OCI-LY7 (cell line): ENCODE data around the gene RGS4. TPM values are rescaled to one million over a fixed set of nuclear protein-coding genes. Genes with fewer than 3 reads are reported as not detected.

ENCODE experiments used
- BruUV-seq: library from RNA; stranded (reverse); fragments of 400-500 nt; replicated peaks from 2 replicates; lab custom pipeline; 2021; lab: Mats Ljungman, UMichigan
- CTCF ChIA-PET: fragments of 300-600 bp; sonication (Branson Sonifier 250); formaldehyde crosslinking; loops from one replicate; lab custom pipeline; 2022; ENCODE audit warnings: antibody characterized with exemption; ENCODE audit not compliant: unreplicated experiment; lab: Charles Lee
- POLR2A ChIA-PET: fragments of 300-600 bp; sonication (Branson Sonifier 250); formaldehyde crosslinking; loops from one replicate; lab custom pipeline; 2022; ENCODE audit warnings: antibody characterized with exemption; lab: Charles Lee
- DNase-seq: peaks from one replicate; pipeline ENCODE4 v3.0.0-alpha.2; 2015; ENCODE audit warnings: low spot score
- H2AFZ ChIP-seq: fragments of 200-600 bp; sonication (generic), shearing (Covaris generic); 2 replicates; pipeline ENCODE4 v1.6.1; 2014; ENCODE audit warnings: mild to moderate bottlenecking, antibody characterized with exemption, low read length, moderate library complexity
- H3K27ac ChIP-seq: fragments of 200-600 bp; sonication (generic); 2 replicates; pipeline ENCODE4 v1.5.1; 2014; ENCODE audit warnings: mixed run types, low read depth, mild to moderate bottlenecking, moderate library complexity, low read length, inconsistent platforms; ENCODE audit not compliant: poor library complexity, severe bottlenecking
- H3K36me3 ChIP-seq: fragments of 200-600 bp; sonication (generic); 2 replicates; pipeline ENCODE4 v1.6.1; 2014; ENCODE audit warnings: mild to moderate bottlenecking, antibody characterized with exemption, low read length, moderate library complexity, mixed read lengths; ENCODE audit not compliant: insufficient read depth
- H3K4me1 ChIP-seq: fragments of 200-600 bp; sonication (generic); 2 replicates; pipeline ENCODE4 v1.5.1; 2014; ENCODE audit warnings: mild to moderate bottlenecking, low read length; ENCODE audit not compliant: insufficient read depth, poor library complexity, severe bottlenecking
- H3K4me2 ChIP-seq: fragments of 200-600 bp; sonication (generic); 2 replicates; pipeline ENCODE4 v1.6.1; 2014; ENCODE audit warnings: mild to moderate bottlenecking, low read length
- H3K4me3 ChIP-seq: fragments of 200-600 bp; sonication (generic); 2 replicates; pipeline ENCODE4 v1.5.1; 2014; ENCODE audit warnings: mild to moderate bottlenecking, low read depth, low read length; ENCODE audit not compliant: poor library complexity, severe bottlenecking
- H3K79me2 ChIP-seq: fragments of 200-600 bp; sonication (generic); 2 replicates; pipeline ENCODE4 v1.6.1; 2016; ENCODE audit warnings: low read depth, mild to moderate bottlenecking, low read length, moderate library complexity, mixed read lengths; ENCODE audit not compliant: insufficient read depth
- H3K9me2 ChIP-seq: fragments of 200-600 bp; sonication (generic); 2 replicates; pipeline ENCODE4 v1.6.1; 2016; ENCODE audit warnings: mild to moderate bottlenecking, low read length, mixed read lengths; ENCODE audit not compliant: insufficient read depth
- H3K9me3 ChIP-seq: fragments of 200-600 bp; sonication (generic); 2 replicates; pipeline ENCODE4 v1.6.1; 2014; ENCODE audit warnings: mild to moderate bottlenecking, mixed run types, low read length, mixed read lengths
- H4K20me1 ChIP-seq: fragments of 200-600 bp; sonication (generic); 2 replicates; pipeline ENCODE4 v1.6.1; 2014; ENCODE audit warnings: mild to moderate bottlenecking, antibody characterized with exemption, low read length, moderate library complexity, mixed read lengths; ENCODE audit not compliant: insufficient read depth
- CTCF ChIP-seq: fragments of 200-600 bp; sonication (generic); conservative IDR thresholded peaks from 2 replicates; pipeline ENCODE4 v1.5.1; 2014; ENCODE audit warnings: mild to moderate bottlenecking, antibody characterized with exemption, low read length, moderate library complexity, mixed read lengths
- EZH2phosphoT487 ChIP-seq: fragments of 200-600 bp; sonication (generic); IDR thresholded peaks from 2 replicates; pipeline ENCODE4 v1.6.1; 2018; ENCODE audit warnings: low read depth, borderline replicate concordance, mild to moderate bottlenecking, mixed run types, antibody characterized with exemption, low read length, moderate library complexity, mixed read lengths
- intact Hi-C: fragments of 100-400 bp; cut with micrococcal nuclease; formaldehyde crosslinking; loops from one replicate; pipeline ENCODE4 v1.10.0; 2022; ENCODE audit not compliant: unreplicated experiment
- total RNA-seq, 2 experiments: library from RNA; depleted of rRNA in 1 of 2; stranded (reverse); fragments of >200 nt in 1 of 2; shearing (Covaris generic) in 1 of 2; gene quantifications; 2 replicates each; pipeline ENCODE4 v1.2.3, GENCODE V29; 2014 to 2022

Gene RGS4
- total RNA-seq, 2 experiments from 2014 or later = not detected

- no peak for DNase-seq
- no peak overlapping the region for H3K4me3 ChIP-seq
- no peaks in the 10 kb centered on the region for H4K20me1 ChIP-seq
- no peak overlapping the region for H3K4me2 ChIP-seq
- no peak overlapping the region for H2AFZ ChIP-seq
- TF ChIP-seq EZH2phosphoT487 (no peak), CTCF (no peak)
- no peaks in the 10 kb centered on the region for H3K36me3 ChIP-seq
- no TSS peak for BruUV-seq
- H3K9me2 ChIP-seq = no peaks in the 10 kb centered on the region
- no peak overlapping the region for H3K27ac ChIP-seq
- no peaks in the 10 kb centered on the region for H3K9me3 ChIP-seq
- H3K79me2 ChIP-seq = no peaks in the 10 kb centered on the region
- intact Hi-C loops = no loop called here
- CTCF ChIA-PET = no interaction called here
- POLR2A ChIA-PET = no interaction called here
- H3K4me1 ChIP-seq = no peaks in the 10 kb centered on the region
These were observed 13.8 kb downstream of the RGS4 start for GRCh38 chr1:163082971-163083370.

GRCh38 chr1:163083690-163084089, 14.5 kb downstream of the RGS4 start:
- no TSS peak for BruUV-seq
- intact Hi-C loops = no loop called here
- Histone ChIP-seq H3K4me2 (no peak overlapping the region), H2AFZ (no peak overlapping the region), H3K4me3 (no peak overlapping the region), H3K9me2 (no peaks in the 10 kb centered on the region), H3K9me3 (no peaks in the 10 kb centered on the region), H3K27ac (no peak overlapping the region), H3K36me3 (no peaks in the 10 kb centered on the region), H3K79me2 (no peaks in the 10 kb centered on the region), H3K4me1 (no peaks in the 10 kb centered on the region), H4K20me1 (no peaks in the 10 kb centered on the region)
- ChIA-PET CTCF (no interaction called here), POLR2A (no interaction called here)
- no peak for DNase-seq
- no peak for TF ChIP-seq EZH2phosphoT487
- no peak for TF ChIP-seq CTCF

GRCh38 chr1:163084330-163084729, 15.2 kb downstream of the RGS4 start:
- no peak for TF ChIP-seq CTCF
- TF ChIP-seq EZH2phosphoT487 = no peak
- intact Hi-C loops = no loop called here
- POLR2A ChIA-PET = no interaction called here
- Histone ChIP-seq H3K36me3 (no peaks in the 10 kb centered on the region), H2AFZ (no peak overlapping the region), H3K4me1 (no peaks in the 10 kb centered on the region), H3K9me2 (no peaks in the 10 kb centered on the region), H3K4me2 (no peak overlapping the region), H3K27ac (no peak overlapping the region), H3K4me3 (no peak overlapping the region), H3K9me3 (no peaks in the 10 kb centered on the region), H4K20me1 (no peaks in the 10 kb centered on the region), H3K79me2 (no peaks in the 10 kb centered on the region)
- CTCF ChIA-PET = no interaction called here
- DNase-seq = no peak
- no TSS peak for BruUV-seq
